ENCODE results near the gene SPON1.
A peak's percentile ranks its signal among the peaks of the same experiment; 100 is the strongest.
"Not testable (repeated sequence)": the region's sequence is repeated elsewhere in the genome, so short reads cannot be mapped to it uniquely, and the experiment has no call there.

SPON1 gene

DNA sequence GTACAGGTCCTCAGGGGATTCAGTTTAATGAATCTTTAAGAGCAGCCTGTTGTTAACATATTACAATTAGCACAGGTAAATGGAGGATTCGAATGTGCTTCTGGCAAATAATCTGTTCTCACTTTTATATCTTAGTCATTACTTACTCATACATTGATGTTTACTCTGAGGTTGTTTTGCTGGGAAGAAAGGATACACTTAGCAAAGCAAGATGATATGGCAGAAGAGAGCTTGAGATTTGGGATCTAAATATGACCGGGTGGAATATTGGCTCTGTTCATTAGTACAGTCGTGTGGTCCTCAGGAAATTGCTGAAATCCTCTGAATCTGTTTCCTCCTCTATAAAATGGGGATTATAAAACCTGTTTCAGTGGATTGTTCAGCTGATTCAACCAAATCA, 59.7 kb downstream of the SPON1 start:
- DNase-seq: no peak
- intact Hi-C loops (cut with DNase I): no loop called here

DNA sequence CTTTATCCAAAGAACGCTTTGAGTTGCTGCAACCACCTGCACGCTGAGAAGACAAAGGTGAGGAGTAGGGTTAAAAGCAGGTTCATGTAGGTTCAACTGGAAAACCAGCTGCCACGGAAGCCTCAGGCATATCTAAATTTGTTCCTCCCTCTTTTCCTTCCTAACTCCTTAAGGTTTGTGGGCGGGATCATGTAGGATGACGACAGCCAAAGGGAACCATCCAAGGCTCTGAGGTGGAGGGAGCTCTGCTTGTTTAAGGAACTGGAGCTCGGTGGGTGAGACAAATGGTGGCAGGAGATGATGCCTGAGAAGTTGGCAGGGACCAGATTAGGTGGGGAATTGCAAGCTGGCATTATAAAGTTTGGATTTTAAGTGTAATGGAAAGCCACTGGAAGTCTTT, 60.3 kb downstream of the SPON1 start:
- peak in 21 of 42 donors; percentile 10 to 78 (median 25) for DNase-seq
- intact Hi-C loops (cut with DNase I): no loop called here

DNA sequence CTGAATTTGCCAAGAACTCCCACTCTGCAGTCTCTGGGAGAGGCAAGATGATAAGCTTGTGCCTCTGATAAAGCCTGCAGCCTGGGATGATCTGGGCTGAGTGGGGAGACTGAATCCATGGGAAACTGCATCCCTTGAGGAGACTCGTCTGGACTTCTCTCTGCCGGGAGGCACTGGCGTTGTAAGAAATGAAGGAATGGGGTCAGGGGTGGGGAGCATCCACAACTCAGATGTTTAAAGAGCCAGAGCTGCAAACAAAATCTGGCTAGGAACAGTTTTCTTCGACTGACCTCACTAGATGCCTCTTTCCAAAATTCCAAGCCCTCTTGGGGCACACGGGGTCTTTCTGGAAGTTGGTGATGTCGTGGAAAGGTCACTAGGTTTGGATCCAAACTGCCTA, 64.4 kb downstream of the SPON1 start:
- no peak for DNase-seq
- intact Hi-C loops (cut with DNase I): no loop called here

DNA sequence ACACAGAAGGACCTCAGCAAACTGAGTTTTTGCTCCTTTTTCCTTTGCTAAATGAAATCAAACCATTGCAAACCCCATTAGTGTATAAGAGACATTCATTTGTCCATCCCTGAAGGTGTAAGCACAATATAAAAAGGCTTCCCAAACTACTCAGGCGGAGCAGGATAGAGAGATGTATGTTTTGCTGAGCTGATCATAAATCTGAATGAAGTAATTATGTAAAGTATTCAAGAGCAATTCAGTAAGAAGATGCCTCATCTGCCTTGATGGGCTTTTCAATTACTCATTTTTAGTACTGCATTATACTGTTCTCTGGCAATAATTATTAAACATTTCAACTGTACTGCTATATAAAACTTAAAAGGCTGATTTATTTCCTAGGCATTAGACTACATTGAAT, 65.0 kb downstream of the SPON1 start:
- DNase-seq: no peak
- intact Hi-C loops (cut with DNase I): no loop called here

DNA sequence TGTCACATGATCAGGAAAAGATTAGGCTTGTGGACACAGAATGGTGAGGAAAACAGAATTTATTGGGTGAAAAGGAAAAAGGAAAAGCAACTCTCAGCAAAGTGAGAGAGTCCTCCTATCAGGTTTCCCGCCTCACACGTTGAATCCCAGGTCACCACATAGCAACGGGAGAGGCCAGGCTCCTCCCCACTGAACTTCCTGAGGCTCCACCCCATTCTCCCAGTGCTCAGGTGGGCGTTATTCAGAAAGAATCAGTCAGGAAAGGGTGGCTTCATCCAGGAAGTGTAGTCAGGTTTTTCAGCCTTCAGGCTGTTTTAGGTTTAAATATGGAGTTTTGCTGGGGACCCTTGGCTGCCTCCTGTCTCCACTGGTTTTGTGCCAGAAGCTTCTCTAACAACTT, 66.9 kb downstream of the SPON1 start:
- intact Hi-C loops (cut with DNase I): no loop called here

DNA sequence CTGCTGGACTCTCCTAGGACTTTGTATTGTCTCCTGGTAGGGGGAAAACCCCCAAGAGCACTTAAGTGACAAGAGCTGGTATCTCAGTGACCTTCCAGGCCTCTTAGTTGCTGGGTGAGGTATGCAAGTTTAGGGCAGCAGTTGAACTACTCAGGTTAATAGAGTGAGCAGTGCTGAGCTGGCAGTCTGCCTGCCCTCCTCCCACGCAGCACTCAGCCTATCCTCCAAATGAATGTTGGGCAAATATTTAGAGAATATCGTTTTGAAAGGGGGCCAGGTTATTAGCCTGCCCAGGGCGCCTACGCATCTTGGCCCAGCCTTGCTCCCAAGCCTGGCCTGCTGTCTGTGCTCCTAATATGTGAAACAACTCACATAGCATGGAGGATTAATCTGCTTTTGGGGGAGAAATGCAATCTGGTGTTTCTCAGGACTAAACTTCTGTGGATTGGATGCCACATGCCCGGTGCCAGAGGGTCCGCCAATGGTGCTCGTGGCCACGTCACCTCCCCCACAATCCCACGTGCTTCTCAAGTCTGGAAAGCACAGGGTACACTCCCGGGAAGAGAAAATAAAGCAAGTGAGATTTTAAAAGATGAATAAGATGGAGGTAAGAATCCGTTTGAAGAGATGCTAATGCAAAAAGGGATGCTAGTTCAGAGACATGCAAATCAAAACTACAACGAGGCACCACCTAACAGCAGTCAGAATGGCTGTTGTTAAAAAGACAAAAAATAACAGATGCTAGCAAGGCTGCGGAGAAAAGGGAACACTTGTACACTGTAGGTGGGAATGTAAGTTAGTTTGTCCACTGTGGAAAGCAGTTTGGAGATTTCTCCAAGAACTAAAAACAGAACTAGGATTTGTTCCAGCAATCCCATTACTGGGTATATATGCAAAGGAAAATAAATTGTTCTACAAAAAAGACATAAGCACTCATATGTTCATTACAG, 67.7 kb downstream of the SPON1 start:
- intact Hi-C loops (cut with DNase I): no loop called here
- DNase-seq: peak in 8 of 42 donors; percentile 11 to 62 (median 17)

More for the DNA sequence above, 66.9 kb downstream of the SPON1 start:
- no peak for DNase-seq

DNA sequence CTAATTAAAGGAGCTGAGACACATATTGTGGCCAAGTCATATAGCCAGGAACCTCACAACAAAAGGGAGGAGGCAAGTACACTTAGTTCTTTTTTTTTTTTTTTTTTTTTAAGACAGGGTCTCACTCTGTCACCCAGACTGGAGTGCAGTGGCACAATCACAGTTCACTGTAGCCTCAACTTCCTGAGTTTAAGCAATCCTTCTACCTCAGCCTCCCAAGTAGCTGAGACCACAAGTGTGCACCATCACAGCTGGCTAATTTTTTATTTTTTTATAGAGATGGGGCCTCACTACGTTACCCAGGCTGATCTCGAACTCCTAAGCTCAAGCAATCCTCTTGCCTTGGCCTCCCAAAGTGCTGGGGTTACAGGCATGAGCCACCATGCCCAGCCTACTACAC, 73.0 kb downstream of the SPON1 start:
- DNase-seq; intact Hi-C loops (cut with DNase I): not testable (repeated sequence)

DNA sequence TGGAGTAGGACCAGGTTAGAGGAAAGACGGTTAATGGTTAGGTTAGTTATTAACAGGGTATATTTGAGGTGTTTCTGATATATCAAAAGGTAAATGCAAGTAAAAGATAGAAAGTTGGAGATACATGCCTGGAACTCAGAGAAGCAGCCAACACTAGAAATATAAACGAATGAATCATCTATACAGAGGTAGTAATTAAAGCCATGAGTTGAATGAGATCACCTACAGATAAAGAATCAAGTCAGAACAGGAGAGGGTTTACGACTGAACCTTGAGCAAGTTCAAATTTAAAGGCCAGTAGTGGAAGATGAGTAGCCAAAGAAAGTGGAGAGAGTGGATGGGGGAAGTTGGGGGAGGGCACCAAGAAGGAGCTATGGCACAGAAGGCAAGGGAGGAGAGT, 73.9 kb downstream of the SPON1 start:
- intact Hi-C loops (cut with DNase I): no loop called here

DNA sequence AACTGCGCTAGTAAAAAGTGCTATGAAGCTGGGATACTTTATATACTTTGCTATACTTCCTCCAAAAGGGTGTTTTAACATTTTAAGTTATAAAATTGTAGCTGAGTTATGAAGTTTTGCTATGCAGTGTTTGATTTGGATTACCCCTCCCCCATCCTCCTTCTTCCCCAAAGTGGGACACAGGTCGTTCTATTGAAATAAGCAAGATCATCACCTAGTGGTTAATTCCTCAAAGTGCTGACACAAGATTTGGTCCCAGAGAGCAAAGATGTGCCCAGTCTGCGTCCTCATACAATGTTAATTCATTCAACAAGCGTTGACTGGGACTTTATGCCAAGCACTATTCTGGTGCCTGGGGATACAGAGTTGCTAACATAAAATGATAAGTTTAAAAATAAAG, 78.5 kb downstream of the SPON1 start:
- intact Hi-C loops (cut with DNase I): no loop called here
- DNase-seq: no peak

More for the DNA sequence above, 73.9 kb downstream of the SPON1 start:
- no peak for DNase-seq

DNA sequence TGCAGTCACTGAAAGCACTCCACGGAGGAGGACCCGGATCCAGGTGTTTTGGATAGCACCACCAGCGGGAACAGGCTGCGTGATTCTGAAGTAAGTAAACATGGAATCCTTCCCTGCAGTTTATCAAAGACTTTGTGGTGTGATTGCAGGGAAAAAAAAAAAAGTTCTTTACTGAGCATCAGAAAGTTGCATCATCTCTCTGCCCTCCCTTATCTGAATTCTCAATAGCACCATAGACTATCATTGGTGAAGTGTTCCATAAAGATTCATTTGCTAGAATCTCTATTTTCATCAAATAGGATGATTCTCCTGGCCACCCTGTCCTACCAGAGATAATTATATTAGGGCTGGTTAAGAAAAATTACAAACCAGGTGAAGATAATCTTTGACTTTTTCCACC, 79.0 kb downstream of the SPON1 start:
- no peak for DNase-seq
- intact Hi-C loops (cut with DNase I): no loop called here

DNA sequence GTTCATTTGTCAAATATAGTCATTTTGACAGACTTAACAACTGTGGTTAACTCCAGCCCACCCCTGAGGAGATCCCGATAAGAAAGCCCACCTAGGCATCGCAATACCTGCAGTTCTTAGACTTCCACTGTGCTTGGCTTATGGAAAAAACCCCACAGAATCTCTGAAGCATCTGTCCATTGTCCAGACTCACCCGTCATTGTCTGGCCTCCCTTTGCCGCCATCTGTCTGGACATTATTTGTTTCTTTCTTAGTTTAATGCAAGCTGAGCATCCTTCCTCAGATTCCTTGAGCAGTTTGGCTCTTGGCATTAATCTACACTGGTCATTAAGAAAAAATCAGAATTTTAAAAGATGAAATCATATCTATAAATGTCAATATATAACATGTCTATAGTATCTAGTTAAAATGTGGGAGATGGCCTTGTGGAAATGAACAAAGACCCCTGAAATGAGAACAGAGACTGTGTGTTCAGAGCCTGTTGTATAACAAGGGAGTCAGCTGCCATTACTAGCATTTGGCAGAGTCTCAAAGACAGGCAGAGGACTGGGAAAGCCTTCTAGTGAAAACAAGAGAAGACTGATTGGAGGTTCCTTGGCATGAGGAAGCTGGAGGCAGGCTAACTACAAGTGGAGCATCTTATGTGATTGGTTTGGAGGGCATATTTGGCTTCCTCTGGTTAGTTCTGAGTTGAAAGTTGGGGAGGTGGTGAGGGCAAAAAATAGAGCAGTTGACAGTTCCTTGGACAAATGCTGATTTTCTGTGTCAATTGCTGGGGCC, 80.4 kb downstream of the SPON1 start:
- DNase-seq: peak in 24 of 42 donors; percentile 16 to 78 (median 42)

DNA sequence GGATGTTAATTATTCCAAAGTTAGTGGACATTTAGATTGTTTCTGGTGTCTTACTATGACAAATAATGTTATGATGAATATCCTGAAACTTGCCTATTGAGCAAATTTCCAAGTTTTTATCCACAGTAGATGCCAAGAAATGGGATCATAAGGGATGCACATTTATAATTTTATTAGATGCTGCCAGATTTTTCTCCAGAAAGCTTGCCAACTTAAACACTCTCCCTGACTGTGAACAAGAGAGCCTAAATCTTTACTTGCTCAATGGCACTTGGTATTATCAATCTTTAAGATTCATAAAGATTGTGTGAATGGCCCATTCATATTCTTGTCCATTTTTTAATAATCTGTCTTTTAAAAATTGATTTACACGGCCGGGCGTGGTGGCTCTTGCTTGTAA, 82.4 kb downstream of the SPON1 start:
- no peak for DNase-seq
- intact Hi-C loops (cut with DNase I): no loop called here

More for the DNA sequence above, 80.4 kb downstream of the SPON1 start:
- intact Hi-C loops (cut with DNase I): no loop called here

DNA sequence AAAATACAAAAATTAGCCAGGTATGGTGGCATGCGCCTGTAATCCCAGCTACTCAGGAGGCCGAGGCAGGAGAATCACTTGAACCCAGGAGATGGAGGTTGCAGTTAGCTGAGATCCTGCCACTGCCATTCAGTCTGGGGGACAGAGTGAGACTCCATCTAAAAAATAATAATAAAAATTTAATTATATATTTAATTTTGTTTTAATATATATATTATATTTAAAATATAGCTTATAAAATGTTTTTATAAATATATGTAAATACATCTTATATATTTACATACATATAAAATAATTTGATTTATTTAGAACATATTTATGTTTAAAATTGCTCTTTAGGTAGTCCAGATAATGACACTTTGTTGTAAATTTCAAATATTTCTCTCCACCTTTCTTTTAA, 82.9 kb downstream of the SPON1 start:
- DNase-seq: no peak
- intact Hi-C loops (cut with DNase I): no loop called here

DNA sequence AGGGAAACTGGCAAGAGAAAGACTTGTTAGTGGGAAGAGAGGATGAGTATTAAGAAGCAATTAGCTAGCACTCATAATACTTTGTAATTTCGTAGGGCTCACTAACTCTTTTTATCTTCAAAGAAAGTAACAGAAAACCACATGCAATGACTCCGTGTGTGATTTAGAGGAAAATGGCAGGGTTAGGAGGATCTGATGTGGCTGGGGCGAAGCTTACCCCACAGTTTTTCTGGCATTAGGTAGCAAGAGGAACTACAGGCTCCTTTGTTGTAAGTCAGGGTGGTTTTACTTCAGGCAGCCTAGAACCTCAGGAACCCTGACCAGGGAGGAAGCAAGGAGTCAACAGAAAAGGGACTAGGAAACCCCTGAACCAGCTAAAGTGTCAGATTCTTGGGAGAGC, 89.7 kb downstream of the SPON1 start:
- DNase-seq: no peak
- intact Hi-C loops (cut with DNase I): no loop called here

DNA sequence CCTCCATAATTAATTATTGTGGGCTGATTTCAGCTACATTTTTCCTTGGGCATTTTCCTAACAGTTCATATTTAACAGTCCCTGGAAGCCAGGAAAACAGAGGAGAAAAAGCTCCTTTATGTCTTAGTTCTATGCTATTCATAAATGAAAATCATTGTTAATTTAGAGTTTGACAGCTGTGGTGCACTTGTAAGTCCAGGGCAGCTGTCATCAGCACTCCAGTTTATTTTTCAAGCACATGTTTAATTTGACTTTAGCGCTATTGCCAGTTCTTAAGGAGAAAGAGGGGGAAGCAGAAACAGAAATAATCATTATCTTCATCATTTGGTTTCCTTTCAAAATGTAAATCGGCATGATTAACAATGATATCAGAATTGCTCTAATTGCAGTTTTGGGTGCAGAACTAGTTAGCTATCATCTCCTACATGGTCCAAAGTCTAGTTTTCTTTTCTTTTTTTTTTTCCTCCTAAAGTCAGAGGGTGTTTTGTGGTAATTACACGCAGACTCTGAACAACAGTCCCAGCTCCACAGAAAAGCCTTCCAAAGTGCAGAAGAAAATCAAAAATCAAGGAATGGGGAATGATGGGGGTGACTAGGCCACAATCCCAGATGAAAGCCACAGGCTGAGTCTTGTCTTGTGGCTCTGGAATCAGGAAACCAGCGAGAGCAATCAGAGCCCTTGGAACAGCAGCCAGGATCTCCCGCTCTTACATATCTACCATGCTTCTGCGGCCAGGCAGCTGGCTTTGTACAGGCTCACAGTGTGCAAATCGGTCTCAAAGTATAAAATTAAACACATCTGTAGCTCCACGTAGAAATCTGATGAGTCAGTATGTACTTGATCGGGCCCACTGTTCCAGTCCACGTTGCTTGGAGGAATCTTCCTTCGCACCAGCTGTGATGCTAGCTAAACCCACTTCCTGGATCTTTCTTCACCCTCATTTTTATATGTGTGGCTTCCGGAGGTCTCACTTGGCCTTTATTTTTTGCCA, 91.9 kb downstream of the SPON1 start:
- intact Hi-C loops (cut with DNase I): no loop called here
- no peak for DNase-seq

DNA sequence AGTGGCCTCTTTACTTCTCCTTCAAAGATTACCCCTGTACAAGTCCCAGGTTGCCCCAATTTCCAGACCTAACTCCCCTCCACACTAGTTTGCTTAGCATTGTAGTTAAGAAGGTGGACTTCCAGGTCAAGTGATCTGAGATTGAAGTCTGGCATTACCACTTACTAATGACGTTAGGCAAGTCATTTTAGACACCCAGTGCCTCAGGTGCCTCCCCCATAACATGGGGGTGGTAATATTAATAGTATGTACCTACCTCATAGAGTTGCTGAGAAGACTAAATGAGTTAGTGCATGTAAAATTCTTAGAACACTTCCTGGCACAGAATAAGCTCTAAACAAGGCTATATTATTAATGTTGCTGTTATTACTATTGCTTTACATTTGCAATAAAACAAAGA, 93.4 kb downstream of the SPON1 start:
- intact Hi-C loops (cut with DNase I): no loop called here
- DNase-seq: peak in 8 of 42 donors; percentile 9 to 62 (median 27)

DNA sequence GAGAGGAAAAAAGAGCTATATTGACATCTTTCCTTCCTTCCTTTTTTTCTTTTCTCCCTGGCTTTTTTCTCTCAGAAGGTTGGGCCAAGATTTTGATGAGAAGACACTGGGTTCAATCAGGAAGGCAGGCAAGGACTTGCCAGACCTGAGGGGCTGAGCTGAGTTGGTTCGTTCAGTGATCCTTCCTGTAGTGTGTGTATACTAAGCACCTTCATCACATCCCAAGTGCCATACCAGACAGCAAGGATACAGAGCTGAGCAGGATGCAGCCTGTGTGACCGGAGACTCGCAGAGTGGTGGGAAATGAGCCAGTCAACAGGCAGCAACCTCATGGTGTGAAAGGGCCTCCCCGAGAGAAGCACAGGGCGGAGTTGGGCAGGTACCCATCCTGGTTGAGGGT, 95.5 kb downstream of the SPON1 start:
- intact Hi-C loops (cut with DNase I): no loop called here
- DNase-seq: no peak

DNA sequence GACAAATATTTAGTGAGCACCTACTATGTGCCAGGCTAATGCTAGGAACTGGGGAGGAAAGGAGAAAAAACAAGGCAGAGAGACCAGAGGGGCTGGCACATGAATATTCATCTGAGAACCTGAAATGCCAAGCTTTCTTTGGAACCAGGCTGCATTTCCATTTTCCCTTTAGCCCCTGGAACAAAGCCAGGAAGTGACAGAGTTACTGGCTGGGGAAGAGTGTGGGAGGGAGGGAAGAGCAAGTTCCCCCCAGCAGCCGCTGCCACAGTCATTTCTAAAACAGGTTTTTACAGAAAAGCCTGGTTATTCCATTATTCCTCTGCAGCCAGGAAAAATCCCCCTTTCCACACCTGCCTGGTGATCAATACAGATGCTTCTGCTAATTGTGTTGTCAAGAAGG, 97.0 kb downstream of the SPON1 start:
- intact Hi-C loops (cut with DNase I): no loop called here
- DNase-seq: peak in 21 of 42 donors; percentile 12 to 74 (median 32)

DNA sequence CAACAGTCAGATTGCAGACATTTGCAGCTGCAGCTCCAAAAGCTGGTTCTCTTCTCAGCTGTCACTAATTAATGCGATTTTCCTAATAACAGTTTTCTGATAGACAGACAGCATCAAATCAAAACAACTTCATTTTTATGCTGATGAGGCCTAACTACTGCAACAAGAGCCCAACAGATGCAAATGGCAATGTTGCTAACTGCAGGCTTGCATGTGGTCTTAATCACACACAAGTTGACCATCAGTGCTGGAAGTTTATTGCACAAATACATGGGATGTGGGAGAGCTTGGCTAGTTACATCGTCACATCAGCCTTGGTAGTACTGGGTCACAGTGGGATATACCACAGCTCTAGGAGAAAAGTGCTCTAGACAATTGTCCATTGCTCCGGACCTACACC, 99.2 kb downstream of the SPON1 start:
- intact Hi-C loops (cut with DNase I): no loop called here
- no peak for DNase-seq

All from head of caudate nucleus (tissue), 42 donors.